ENCODE measurements around the gene VRTN.
A peak's percentile ranks its signal among the peaks of the same experiment; 100 is the strongest.
"Not testable (repeated sequence)": the region's sequence is repeated elsewhere in the genome, so short reads cannot be mapped to it uniquely, and the experiment has no call there.

VRTN gene, protein sequence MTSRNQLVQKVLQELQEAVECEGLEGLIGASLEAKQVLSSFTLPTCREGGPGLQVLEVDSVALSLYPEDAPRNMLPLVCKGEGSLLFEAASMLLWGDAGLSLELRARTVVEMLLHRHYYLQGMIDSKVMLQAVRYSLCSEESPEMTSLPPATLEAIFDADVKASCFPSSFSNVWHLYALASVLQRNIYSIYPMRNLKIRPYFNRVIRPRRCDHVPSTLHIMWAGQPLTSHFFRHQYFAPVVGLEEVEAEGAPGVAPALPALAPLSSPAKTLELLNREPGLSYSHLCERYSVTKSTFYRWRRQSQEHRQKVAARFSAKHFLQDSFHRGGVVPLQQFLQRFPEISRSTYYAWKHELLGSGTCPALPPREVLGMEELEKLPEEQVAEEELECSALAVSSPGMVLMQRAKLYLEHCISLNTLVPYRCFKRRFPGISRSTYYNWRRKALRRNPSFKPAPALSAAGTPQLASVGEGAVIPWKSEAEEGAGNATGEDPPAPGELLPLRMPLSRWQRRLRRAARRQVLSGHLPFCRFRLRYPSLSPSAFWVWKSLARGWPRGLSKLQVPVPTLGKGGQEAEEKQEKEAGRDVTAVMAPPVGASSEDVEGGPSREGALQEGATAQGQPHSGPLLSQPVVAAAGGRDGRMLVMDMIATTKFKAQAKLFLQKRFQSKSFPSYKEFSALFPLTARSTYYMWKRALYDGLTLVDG

GRCh38 chr14:74348241-74348734, at the start of gene VRTN:
Gene VRTN (plus strand): TSS chr14:74348471. CDS start chr14:74356784, 8,313 bp downstream.
- DNase-seq = no peak

GRCh38 chr14:74299061-74299545, 49.2 kb upstream of the VRTN start:
- DNase-seq = no peak

GRCh38 chr14:74301594-74302151, 46.6 kb upstream of the VRTN start:
- DNase-seq = no peak

- DNase-seq = peak; percentile 51
Measured at GRCh38 chr14:74302152-74302628, 46.1 kb upstream of the VRTN start.

DNA sequence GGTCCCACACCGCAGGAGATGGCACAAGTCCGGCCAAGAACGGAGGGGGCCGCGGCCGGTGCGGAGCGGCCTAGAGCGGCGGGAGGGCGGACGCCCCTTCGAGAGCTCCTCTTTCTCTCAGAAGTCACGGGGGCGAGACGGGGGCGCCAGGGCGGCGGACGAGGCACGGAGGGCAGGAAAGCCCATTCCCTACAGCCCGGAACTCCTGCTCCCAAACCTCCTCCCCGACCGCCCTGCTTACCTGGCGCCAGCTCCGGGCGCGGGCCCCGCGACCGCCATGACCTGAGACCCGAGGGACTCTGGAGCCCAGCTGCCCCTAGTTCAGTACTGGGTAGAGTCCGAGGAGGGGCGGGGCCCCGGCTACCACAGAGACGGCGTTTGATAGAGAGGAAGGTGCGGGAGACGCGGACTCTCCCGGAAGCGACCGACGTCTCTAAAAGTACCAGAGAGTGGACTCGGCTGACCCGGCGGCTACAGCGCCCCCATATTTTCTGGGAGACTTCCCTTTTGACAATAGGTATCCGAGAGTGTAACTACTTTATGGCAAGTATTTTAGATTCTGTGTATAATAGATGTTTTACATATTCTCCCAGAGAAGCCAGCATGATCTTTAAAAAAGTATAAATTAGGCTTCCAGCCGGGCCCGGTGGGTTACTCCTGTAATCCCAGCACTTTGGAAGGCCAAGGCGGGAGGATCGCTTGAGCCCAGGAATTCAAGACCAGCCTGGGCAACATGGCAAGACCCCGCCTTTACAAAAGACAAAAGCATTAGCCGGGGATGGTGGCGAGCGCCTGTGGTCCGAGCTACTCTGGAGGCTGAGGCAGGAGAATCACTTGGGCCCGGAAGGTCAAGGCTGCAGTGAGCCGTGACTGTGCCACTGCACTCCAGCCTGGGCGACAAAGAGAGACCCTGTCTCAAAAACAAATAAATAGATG, 45.4 kb upstream of the VRTN start, which contains the start of gene ABCD4:
Gene ABCD4 (minus strand): TSS at position 301 of the 936 bp plus-strand sequence. CDS start 22 bp downstream, at position 279.
- DNase-seq = peak; percentile 90

DNA sequence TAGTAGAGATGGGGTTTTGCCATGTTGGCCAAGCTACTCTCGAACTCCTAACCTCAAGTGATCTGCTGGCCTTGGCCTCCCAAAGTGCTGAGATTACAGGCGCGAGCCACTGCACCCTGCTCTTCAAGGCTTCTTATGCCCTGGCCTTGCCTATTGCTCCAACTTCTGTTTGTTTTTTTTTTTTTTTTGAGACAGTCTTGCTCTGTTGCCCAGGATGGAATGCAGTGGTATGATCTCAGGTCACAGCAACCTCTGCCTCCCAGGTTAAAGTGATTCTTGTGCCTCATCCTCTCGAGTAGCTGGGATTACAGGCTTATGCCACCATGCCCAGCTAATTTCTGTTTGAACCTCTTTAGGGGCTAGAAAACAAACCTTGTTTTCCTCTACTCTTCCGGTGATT, 39.6 kb upstream of the VRTN start:
- no peak for DNase-seq

DNA sequence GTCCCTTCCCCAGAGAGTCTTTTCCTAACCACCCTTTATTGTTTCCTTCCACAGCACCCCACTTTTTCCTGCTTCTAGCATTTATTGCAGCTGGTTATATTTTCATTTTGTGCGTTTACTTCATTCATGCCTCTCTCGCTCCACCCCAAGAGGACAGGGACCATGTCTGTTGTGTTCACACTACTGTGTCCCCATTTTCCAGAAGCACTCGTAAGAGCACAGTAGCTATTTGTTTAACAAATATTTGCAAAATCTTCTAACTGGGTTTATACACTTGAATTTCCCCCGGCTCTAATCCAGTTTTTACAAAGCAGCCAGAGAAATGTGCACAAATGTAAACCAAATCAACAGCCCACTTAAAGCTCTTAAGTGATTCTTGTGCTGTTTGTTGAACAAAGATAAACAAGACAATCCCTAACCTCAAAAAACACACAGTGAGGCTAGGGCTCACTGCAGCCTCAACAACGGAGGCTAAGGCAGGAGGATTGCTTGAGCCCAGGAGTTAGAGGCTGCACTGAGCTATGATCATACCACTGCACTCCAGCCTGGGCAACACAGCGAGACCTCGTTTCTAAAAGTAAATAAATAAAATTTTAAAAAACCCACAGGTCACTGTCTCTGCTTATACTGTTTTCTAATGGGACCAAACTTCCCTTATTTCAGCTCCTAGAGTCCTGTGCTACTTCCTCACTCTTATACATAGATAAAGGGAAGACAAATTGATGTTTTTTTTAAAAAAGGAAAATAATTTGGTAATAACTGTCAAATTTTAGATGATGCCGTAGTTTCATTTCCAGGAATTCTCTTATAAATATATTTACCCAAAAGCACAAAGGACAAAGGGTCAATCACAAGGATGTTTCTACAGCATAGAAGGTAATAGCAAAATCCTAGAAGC, 38.9 kb upstream of the VRTN start:
- DNase-seq = no peak

DNA sequence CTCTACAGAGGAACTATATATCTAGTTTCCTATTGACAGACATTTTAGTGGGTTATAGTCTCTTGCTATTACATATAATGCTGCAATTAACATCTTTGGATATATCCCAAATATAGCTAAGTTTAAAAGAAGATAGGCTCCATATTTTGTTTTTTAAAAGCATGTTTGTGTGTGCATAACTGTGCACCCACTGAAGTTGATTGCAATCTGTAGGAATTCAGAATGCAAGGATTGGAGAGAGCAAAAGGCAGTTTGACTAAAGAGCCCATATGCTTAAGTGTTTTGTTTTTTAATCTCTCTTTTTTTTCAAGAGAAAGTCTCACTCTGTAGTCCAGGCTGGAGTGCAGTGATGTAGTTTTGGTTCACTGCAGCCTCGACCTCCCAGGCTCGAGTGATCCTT, 36.1 kb upstream of the VRTN start:
- DNase-seq = no peak

GRCh38 chr14:74313601-74314000, 34.7 kb upstream of the VRTN start:
- DNase-seq = no peak

DNA sequence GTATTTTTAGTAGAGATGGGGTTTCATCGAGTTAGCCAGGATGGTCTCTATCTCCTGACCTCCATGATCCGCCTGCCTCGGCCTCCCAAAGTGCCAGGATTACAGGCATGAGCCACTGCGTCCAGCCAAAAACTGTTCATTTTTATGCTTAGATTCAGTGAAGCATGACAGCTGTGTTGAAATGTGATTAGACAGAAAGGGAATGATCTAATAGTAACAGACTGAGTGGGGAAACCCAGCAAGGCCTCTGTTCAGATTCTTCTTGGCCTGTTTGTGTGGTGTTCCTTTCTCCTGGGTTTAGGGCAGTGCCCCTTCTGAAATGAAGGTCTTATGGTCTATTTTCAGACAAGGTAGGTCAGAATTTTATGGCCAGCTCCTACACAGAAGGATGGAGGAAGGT, 33.7 kb upstream of the VRTN start:
- no peak for DNase-seq

- peak; percentile 17 for DNase-seq
Measured at GRCh38 chr14:74324931-74325361, 23.3 kb upstream of the VRTN start.

DNA sequence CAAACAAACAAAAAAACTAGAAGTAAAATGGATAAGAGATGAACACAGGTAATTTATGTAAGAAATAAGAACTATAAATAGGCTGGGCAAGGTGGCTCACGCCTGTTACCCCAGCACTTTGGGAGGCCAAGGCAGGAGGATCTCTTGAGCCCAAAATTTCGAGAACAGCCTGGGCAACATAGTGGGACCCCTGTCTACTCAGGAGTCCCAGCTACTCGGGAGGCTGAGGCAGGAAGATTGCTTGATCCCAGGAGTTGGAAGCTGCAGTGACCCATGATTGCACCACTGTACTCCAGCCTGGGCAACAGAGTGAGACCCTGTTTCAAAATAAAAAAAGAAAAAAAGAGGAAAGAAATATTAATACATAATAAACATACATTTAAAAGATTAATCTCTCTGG, 22.8 kb upstream of the VRTN start:
- no peak for DNase-seq

DNA sequence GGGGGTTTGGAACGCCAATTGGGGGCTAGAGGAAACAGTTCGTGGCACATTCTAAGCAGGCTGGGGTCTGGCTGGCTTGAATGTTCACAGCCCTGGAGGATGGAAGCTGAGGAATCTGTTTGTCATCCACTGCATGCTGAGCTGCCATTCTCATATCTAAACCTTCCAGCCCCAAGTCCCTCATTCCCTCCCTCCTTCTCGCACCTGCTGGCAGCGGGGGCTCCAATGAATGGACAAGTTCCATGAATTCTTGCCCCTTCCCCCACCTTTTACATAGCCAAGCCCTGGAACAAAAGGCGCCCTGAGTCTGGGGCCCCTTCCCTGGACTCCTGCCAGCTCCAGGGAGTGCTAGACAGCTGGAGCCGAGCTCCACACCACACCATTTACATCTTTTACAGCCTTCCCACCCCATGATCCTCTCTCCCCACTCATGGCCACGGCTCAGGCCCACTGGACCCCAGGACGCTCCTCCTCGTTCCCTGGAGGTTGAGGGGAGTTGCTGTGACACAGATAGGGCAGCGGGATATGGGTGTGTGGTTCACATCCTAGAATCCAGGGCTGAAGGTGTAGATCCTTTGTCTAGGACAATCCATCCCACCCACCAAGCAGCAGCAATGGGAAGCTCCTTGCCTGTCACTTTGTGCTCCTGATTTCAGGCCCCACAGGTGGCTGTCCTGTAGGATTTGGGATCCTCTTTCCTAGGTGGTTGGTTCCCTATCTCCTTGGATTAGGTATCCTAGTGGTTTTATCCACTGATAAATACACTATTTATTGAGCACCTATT, 21.7 kb upstream of the VRTN start:
- peak; percentile 39 for DNase-seq

GRCh38 chr14:74329950-74330552, 18.2 kb upstream of the VRTN start:
- not testable (repeated sequence) for DNase-seq

DNA sequence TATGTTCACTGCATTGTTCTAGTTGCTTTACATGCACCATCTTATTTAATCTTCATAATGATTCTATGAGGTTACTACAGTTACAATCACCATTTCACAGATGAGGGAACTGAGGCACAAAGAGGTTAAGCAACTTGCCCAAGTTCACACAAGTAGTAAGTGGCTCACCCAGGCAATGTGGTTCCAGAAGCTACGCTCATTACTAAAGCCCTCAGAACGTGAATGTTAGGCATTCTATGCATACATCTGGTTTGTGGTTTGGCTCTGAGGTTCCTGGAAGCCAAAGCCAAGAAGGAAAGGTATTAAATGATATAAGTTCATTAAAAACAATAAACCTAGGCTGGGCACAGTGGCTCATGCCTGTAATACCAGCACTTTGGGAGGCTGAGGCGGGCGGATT, 14.4 kb upstream of the VRTN start:
- no peak for DNase-seq

DNA sequence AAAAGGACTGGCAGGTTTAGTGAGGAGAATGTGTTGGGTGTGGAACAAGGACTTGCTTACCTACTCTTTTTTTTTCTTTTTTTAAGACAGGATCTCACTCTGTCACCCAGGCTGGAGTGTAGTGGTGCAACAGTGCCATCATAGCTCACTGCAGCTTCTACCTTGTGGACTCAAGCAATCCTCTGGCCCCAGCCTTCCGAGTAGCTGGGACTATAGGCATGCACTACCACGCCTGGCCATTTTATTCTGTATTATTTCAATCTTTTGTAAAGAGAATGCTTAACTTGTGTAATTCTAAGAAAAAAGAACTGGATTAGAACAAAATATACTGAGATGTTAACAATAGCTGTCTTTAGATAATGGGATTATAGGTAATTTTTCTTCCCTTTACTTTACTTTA, 1.9 kb upstream of the VRTN start:
- DNase-seq = no peak

DNA sequence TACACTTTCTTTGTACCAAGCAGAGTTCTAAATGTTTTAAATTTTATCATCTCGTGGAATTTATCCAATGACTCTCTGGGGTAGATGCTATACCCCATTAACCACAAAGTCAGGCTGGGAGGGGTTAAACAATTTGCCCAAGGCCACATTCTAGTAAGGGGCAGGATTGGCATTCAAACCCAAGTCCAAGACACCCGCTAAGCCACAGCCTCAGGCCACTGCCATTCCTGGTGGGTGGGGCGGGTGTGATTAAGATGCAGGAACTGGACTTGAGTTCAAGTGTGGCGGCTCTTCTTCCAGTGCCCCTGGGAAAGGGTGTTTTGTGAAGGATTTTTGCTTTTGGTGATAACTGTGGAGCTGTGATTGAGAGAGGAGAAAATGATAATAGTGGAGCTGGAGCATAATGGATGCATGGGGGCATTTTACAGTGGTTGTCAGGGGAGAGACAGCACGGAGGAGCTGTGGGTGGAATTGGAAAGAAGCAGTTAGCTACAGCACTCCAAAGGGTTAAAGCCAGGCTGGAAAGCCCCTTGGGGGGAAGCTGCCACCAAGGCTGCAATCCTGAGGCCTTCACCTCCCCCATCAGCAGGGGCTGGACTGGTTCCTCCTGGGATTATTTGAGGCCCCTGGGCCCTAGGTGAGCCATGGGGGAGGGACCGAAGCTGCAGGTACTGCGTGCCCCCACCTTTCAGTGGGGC, 1.0 kb upstream of the VRTN start:
- no peak for DNase-seq

DNA sequence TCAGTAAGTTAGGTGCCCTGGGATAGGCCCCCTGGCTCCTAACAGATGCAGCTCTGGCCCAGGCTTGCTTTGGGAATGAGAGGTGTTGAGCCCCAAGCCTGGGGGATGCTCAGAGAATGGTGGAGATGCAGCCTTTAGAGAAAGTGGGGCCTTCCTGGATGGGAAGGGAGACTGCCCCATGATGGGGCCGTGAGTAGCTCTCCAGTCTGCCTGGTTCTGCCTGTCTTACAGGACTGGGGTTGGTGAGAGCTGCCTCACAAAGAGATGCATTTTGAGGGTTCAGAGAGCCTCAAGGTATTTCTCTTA, 523 bp upstream of the VRTN start:
- no peak for DNase-seq

DNA sequence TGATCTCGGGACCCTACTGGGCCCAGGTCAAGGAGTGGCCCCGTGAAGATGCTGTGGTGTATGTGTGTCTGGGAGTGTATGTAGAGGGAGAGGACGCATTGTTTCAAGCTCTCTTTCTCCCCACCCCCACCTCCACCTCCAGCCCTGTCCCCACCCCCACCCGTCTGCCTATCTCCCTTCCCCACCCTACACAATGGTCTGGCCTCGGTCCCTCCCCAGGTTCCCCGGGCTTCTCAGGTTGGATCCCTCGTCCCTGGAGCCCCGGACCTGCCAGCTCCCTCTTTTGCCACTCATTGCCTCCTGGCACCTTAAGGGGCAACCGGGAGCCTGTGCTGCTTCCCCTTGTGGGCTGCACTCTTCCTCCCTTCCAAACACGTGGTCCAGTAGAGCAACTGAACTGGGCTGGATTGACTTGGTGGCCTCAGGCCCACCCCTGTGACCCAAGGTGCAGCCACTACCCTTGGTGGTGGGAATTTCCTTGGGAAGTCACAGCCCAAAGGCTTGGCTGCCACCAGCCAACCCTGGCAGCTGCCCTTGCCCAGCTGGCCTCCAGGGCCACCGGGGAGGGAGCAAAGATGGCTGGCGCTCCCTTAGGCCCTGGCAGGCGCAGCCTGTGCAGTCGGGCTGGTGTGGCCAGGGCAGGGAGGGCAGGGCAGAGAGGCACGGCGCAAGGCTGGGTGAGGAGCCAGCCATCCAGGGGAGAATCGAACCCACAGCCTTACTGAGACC, 628 bp downstream of the VRTN start:
- no peak for DNase-seq

All from NCI-H2227 treated with DMSO at 0.1 percent for 48 hours (cell line).